SK-N-SH treated with all-trans-retinoic acid at 6 μM for 48 hours (cell line): Measurements from ENCODE around the gene FAR2.
"Not testable (repeated sequence)": the region's sequence is repeated elsewhere in the genome, so short reads cannot be mapped to it uniquely, and the experiment has no call there.

Experiments
- ARNTL ChIP-seq: fragments of 450-650 bp; formaldehyde crosslinking; IDR thresholded peaks from 2 replicates; pipeline ENCODE4 v1.5.0; 2020; ENCODE audit warnings: low read depth, mild to moderate bottlenecking, moderate library complexity, borderline replicate concordance
- GLIS3 ChIP-seq: fragments of 250-450 bp; sonication (Bioruptor Pico); IDR thresholded peaks from 2 replicates; pipeline ENCODE4 v1.5.0; 2020; ENCODE audit warnings: mild to moderate bottlenecking, moderate library complexity
- PATZ1 ChIP-seq: fragments of 250-450 bp; sonication (Bioruptor Pico); IDR thresholded peaks from 2 replicates; pipeline ENCODE4 v1.8.0; 2020; ENCODE audit warnings: mild to moderate bottlenecking, moderate library complexity, borderline replicate concordance
- RARB ChIP-seq: fragments of 250-450 bp; sonication (Bioruptor Pico); IDR thresholded peaks from 2 replicates; pipeline ENCODE4 v1.8.0; 2021; ENCODE audit warnings: mild to moderate bottlenecking, moderate library complexity
- SNAI2 ChIP-seq: fragments of 250-450 bp; sonication (Bioruptor Pico); IDR thresholded peaks from 2 replicates; pipeline ENCODE4 v1.5.0; 2020; ENCODE audit warnings: mild to moderate bottlenecking, moderate library complexity
- ZC3H10 ChIP-seq: fragments of 250-450 bp; sonication (Bioruptor Pico); IDR thresholded peaks from 2 replicates; pipeline ENCODE4 v1.5.1; 2021; ENCODE audit warnings: mild to moderate bottlenecking, moderate library complexity
- ZFP30 ChIP-seq: fragments of 450-650 bp; formaldehyde crosslinking; IDR thresholded peaks from 2 replicates; pipeline ENCODE4 v1.5.0; 2022; ENCODE audit warnings: mild to moderate bottlenecking, moderate library complexity
- ZNF565 ChIP-seq: fragments of 450-650 bp; formaldehyde crosslinking; conservative IDR thresholded peaks from 2 replicates; pipeline ENCODE4 v1.5.0; 2020; ENCODE audit warnings: low read depth, mild to moderate bottlenecking, moderate library complexity
- TF ChIP-seq, protein P1 (sequence below): fragments of 250-450 bp; sonication (Bioruptor Pico); IDR thresholded peaks from 2 replicates; pipeline ENCODE4 v1.5.1; 2021; ENCODE audit warnings: mild to moderate bottlenecking, moderate library complexity

- TF ChIP-seq ZFP30 (CRISPR knock-in tag); ARNTL (CRISPR knock-in tag); ZC3H10 (CRISPR knock-in tag); PATZ1 (CRISPR knock-in tag); SNAI2; RARB (CRISPR knock-in tag); GLIS3; ZNF565 (CRISPR knock-in tag): not testable (repeated sequence)
- TF ChIP-seq, protein P1, sequence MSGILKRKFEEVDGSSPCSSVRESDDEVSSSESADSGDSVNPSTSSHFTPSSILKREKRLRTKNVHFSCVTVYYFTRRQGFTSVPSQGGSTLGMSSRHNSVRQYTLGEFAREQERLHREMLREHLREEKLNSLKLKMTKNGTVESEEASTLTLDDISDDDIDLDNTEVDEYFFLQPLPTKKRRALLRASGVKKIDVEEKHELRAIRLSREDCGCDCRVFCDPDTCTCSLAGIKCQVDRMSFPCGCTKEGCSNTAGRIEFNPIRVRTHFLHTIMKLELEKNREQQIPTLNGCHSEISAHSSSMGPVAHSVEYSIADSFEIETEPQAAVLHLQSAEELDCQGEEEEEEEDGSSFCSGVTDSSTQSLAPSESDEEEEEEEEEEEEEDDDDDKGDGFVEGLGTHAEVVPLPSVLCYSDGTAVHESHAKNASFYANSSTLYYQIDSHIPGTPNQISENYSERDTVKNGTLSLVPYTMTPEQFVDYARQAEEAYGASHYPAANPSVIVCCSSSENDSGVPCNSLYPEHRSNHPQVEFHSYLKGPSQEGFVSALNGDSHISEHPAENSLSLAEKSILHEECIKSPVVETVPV = not testable (repeated sequence)
Measured at GRCh38 chr12:29182247-29182646, 33.2 kb downstream of the FAR2 start.
